Prostate gland (tissue), 2 donors: Measurements from ENCODE around the gene TDRD10. TPM values are rescaled to one million over a fixed set of nuclear protein-coding genes. Genes with fewer than 3 reads are reported as not detected.

Experiments
- DNase-seq: peaks from one replicate; pipeline ENCODE4 v3.0.0-alpha.2; 2019; ENCODE audit warnings: low spot score
- H3K27ac ChIP-seq, 2 donors: fragments of 200-600 bp; sonication (generic); 2 replicates each; pipeline ENCODE4 v1.5.1; 2017 to 2019
- H3K27me3 ChIP-seq: fragments of 200-600 bp; sonication (generic); replicated peaks from 2 replicates; pipeline ENCODE4 v1.5.1; 2019; ENCODE audit not compliant: insufficient read depth
- H3K36me3 ChIP-seq, 2 donors: fragments of 200-600 bp; sonication (generic); 1 replicate in 1 of 2; 2 replicates in 1 of 2; pipeline versions ENCODE4 v1.5.1 to v1.8.1; 2017 to 2019
- H3K4me1 ChIP-seq: fragments of 200-600 bp; sonication (generic); replicated peaks from 2 replicates; pipeline ENCODE4 v1.5.1; 2019
- H3K4me3 ChIP-seq, 2 donors: fragments of 200-600 bp; sonication (generic); 2 replicates each; pipeline ENCODE4 v1.5.1; 2017 to 2019
- H3K9me3 ChIP-seq: fragments of 200-600 bp; sonication (generic); 2 replicates; pipeline ENCODE4 v1.5.1; 2017
- CTCF ChIP-seq, 4 experiments: fragments of 200-600 bp in 2 of 4; fragments of 450-650 bp in 2 of 4; sonication (generic) in 2 of 4; IDR thresholded peaks; 1 replicate in 3 of 4; 2 replicates in 1 of 4; pipeline ENCODE4 v1.5.1; 2016 to 2019; ENCODE audit warnings: antibody characterized with exemption in 4 of 4, mild to moderate bottlenecking in 2 of 4, moderate library complexity in 2 of 4
- POLR2A ChIP-seq: fragments of 450-650 bp; IDR thresholded peaks from one replicate; pipeline ENCODE4 v1.6.1; 2016; ENCODE audit warnings: antibody characterized with exemption, mild to moderate bottlenecking
- POLR2AphosphoS5 ChIP-seq: sonication (generic); formaldehyde crosslinking; IDR thresholded peaks from one replicate; pipeline ENCODE4 v1.6.1; 2017; ENCODE audit warnings: antibody characterized with exemption
- WGBS: methylation state at CpG from one replicate; pipeline ENCODE4 v1.1.5; 2018; 5-methylcytosine and 5-hydroxymethylcytosine counted together
- intact Hi-C: fragments of 100-400 bp; cut with DNase I; formaldehyde crosslinking; loops from one replicate; pipeline ENCODE4 v1.14.2; 2022
- total RNA-seq, 2 donors: library from RNA; depleted of rRNA; stranded (reverse); fragments of >200 nt; gene quantifications; one replicate each; pipeline ENCODE4 v1.1.0, GENCODE V29; 2016

Gene TDRD10
- total RNA-seq, 2 donors from 2014 or later = 0.46 to 11.4 TPM

GRCh38 chr1:154591206-154591605 lies 89.2 kb downstream of the TDRD10 start:
- Histone ChIP-seq H3K27ac (no peak overlapping the region), H3K9me3 (no peaks in the 10 kb centered on the region), H3K36me3 (peaks cover 19 to 44% of the 10 kb centered on the region in 2 donors), H3K27me3 (no peaks in the 10 kb centered on the region), H3K4me1 (no peaks in the 10 kb centered on the region), H3K4me3 (no peak overlapping the region)
- DNase-seq = no peak
- intact Hi-C loops = no loop called here
- WGBS = 79% methylated on average over 7 of the region's 7 CpGs
- no peak for TF ChIP-seq POLR2A
- TF ChIP-seq CTCF (IDR thresholded peaks at IDR 0.05) = no peak
- TF ChIP-seq POLR2AphosphoS5 = no peak

GRCh38 chr1:154593390-154593789 lies 91.4 kb downstream of the TDRD10 start:
- peaks cover 23 to 46% of the 10 kb centered on the region in 2 donors for H3K36me3 ChIP-seq
- intact Hi-C loops = no loop called here
- DNase-seq = no peak
- no peaks in the 10 kb centered on the region for H3K9me3 ChIP-seq
- H3K27ac ChIP-seq = no peak overlapping the region
- H3K4me3 ChIP-seq = no peak overlapping the region
- H3K27me3 ChIP-seq = no peaks in the 10 kb centered on the region
- TF ChIP-seq POLR2A (no peak), POLR2AphosphoS5 (no peak), CTCF (IDR thresholded peaks at IDR 0.05) (no peak)
- no peaks in the 10 kb centered on the region for H3K4me1 ChIP-seq

GRCh38 chr1:154594811-154595210 lies 92.8 kb downstream of the TDRD10 start:
- H3K4me1 ChIP-seq = no peaks in the 10 kb centered on the region
- H3K27ac ChIP-seq = no peak overlapping the region
- no peak for DNase-seq
- intact Hi-C loops = no loop called here
- no peaks in the 10 kb centered on the region for H3K9me3 ChIP-seq
- H3K27me3 ChIP-seq = no peaks in the 10 kb centered on the region
- 81% methylated on average over 7 of the region's 7 CpGs for WGBS
- H3K4me3 ChIP-seq = no peak overlapping the region
- peaks cover 10 to 32% of the 10 kb centered on the region in 2 donors for H3K36me3 ChIP-seq
- TF ChIP-seq POLR2A (no peak), CTCF (IDR thresholded peaks at IDR 0.05) (no peak), POLR2AphosphoS5 (no peak)

GRCh38 chr1:154595621-154596020 lies 93.6 kb downstream of the TDRD10 start:
- no peak overlapping the region for H3K27ac ChIP-seq
- WGBS = 78% methylated on average over 1 of the region's 1 CpG
- no peaks in the 10 kb centered on the region for H3K27me3 ChIP-seq
- TF ChIP-seq CTCF (IDR thresholded peaks at IDR 0.05) (no peak), POLR2AphosphoS5 (no peak)
- no peak for DNase-seq
- intact Hi-C loops = no loop called here
- H3K36me3 ChIP-seq = peaks cover 10 to 26% of the 10 kb centered on the region in 2 donors
- no peaks in the 10 kb centered on the region for H3K4me1 ChIP-seq
- no peak overlapping the region for H3K4me3 ChIP-seq
- no peaks in the 10 kb centered on the region for H3K9me3 ChIP-seq

Other genes starting within 250 kb of the TDRD10 start
- gene HAX1, start 229.6 kb upstream of the TDRD10 start, total RNA-seq = 10 to 100 TPM; 95.2 to 96.6 TPM
- under 1 TPM; 0.27 to 0.85 TPM for gene AQP10, start 181.1 kb upstream of the TDRD10 start, total RNA-seq
- 100 to 1,000 TPM in 1 of 2 donors, 10 to 100 TPM in 1; 88.9 to 171 TPM for gene ATP8B2, start 176.7 kb upstream of the TDRD10 start, total RNA-seq
- gene IL6R, start 96.9 kb upstream of the TDRD10 start, total RNA-seq = 10 to 100 TPM; 70.1 to 80.7 TPM
- gene SHE, start 193 bp downstream of the TDRD10 start, total RNA-seq = 10 to 100 TPM in 1 of 2 donors, 1 to 10 TPM in 1; 5.4 to 29.9 TPM
- 10 to 100 TPM; 24.7 to 43.7 TPM for gene UBE2Q1, start 56.4 kb downstream of the TDRD10 start, total RNA-seq
- under 1 TPM; 0.05 to 0.74 TPM for gene CHRNB2, start 65.6 kb downstream of the TDRD10 start, total RNA-seq
- 100 to 1,000 TPM in 1 of 2 donors, 10 to 100 TPM in 1; 98.1 to 181 TPM for gene ADAR, start 106.0 kb downstream of the TDRD10 start, total RNA-seq